Natural killer cell (primary cell): ENCODE results near the gene ENAH. TPM values are rescaled to one million over a fixed set of nuclear protein-coding genes. Genes with fewer than 3 reads are reported as not detected.

ENCODE experiments used
- ATAC-seq, 3 donors: fragments of 150-1000 bp in 2 of 3; fragments of 200-7000 bp in 1 of 3; cut with Tn5 transposase; 1 replicate in 1 of 3; 2 replicates in 2 of 3; pipeline ENCODE4 v1.10.0; 2021; ENCODE audit warnings: mild to moderate bottlenecking in 2 of 3, moderate library complexity in 2 of 3
- DNase-seq, 2 donors: peaks; one replicate each; pipeline versions ENCODE4 v3.0.0 to v3.0.0-alpha.2; 2013 to 2021; ENCODE audit warnings: mixed read lengths in 1 of 2
- H3K27ac ChIP-seq: one replicate; pipeline ENCODE4 v1.5.1; 2013; ENCODE audit warnings: mild to moderate bottlenecking, low read length
- H3K27me3 ChIP-seq: one replicate; pipeline ENCODE4 v1.6.1; 2013; ENCODE audit warnings: low read length; ENCODE audit not compliant: control insufficient read depth, insufficient read depth
- H3K36me3 ChIP-seq: one replicate; pipeline ENCODE4 v1.6.1; 2013; ENCODE audit warnings: low read length; ENCODE audit not compliant: control insufficient read depth, insufficient read depth
- H3K4me1 ChIP-seq: one replicate; pipeline ENCODE4 v1.6.1; 2013; ENCODE audit warnings: low read length; ENCODE audit not compliant: control insufficient read depth, insufficient read depth
- H3K4me3 ChIP-seq: one replicate; pipeline ENCODE4 v1.5.1; 2013; ENCODE audit warnings: low read length
- H3K9me3 ChIP-seq: one replicate; pipeline ENCODE4 v1.6.1; 2013; ENCODE audit warnings: low read length; ENCODE audit not compliant: control insufficient read depth, insufficient read depth
- H3K27ac Mint-ChIP-seq, 2 donors: one replicate each; pipeline ENCODE4 v1.8.0; 2022; ENCODE audit warnings: mild to moderate bottlenecking in 2 of 2, mixed read lengths in 2 of 2, moderate library complexity in 1 of 2
- H3K27me3 Mint-ChIP-seq, 2 donors: one replicate each; pipeline ENCODE4 v1.8.0; 2022; ENCODE audit warnings: low read depth in 2 of 2, mixed read lengths in 2 of 2
- H3K36me3 Mint-ChIP-seq: one replicate; pipeline ENCODE4 v1.8.0; 2022; ENCODE audit warnings: mixed read lengths
- H3K4me1 Mint-ChIP-seq, 2 donors: one replicate each; pipeline ENCODE4 v1.8.0; 2022; ENCODE audit warnings: mixed read lengths in 2 of 2
- H3K4me3 Mint-ChIP-seq: one replicate; pipeline ENCODE4 v1.8.0; 2022; ENCODE audit warnings: mild to moderate bottlenecking, moderate library complexity, mixed read lengths
- H3K9me3 Mint-ChIP-seq, 2 donors: one replicate each; pipeline ENCODE4 v1.8.0; 2022; ENCODE audit warnings: mixed read lengths in 2 of 2
- WGBS: methylation state at CpG from one replicate; pipeline ENCODE4 v1.1.7; 2013; ENCODE audit warnings: missing lambda C conversion rate; ENCODE audit not compliant: insufficient coverage; 5-methylcytosine and 5-hydroxymethylcytosine counted together
- intact Hi-C: fragments of 100-400 bp; cut with micrococcal nuclease; formaldehyde crosslinking; loops from one replicate; pipeline ENCODE4 v1.14.2; 2022
- total RNA-seq, 4 donors: library from RNA; stranded (reverse); fragments of 120-200 nt in 1 of 4; gene quantifications; one replicate each; pipeline versions ENCODE4 v1.2.3 to v1.2.4, GENCODE V29; 2013 to 2022
- TF ChIP-seq, protein P1 (sequence below): fragments of 200-600 bp; IDR thresholded peaks from one replicate; pipeline ENCODE4 v1.8.0; 2022; ENCODE audit warnings: antibody characterized with exemption

Gene ENAH
- total RNA-seq, 3 donors from 2014 or later (not counting 1 experiment from before 2014, with no cell fraction given) = not detected

DNA sequence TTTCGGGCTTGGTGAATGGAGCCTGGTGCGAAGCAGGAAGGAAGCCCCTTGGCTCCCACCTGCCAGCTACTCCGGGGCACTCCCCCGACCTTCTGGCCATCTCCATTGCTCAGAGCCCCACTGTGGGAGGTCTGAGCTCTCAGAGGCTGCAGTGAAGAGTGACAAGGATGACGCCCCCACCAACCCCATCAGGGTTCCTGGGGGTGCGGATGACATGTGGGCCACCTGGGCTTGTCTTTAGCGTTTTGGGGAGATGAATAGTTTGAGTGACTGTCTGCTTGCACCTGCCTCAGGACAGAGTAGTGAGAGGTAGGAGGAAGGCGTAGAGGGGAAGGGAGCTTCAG is 181.8 kb downstream of the ENAH start:
- ATAC-seq (no peak), DNase-seq (no peak)
- H3K4me3 Mint-ChIP-seq = no peak overlapping the region
- Histone ChIP-seq H3K4me1 (peaks cover 55% of the 10 kb centered on the region), H3K27me3 (no peaks in the 10 kb centered on the region), H3K36me3 (no peaks in the 10 kb centered on the region), H3K9me3 (no peaks in the 10 kb centered on the region), H3K4me3 (no peak overlapping the region), H3K27ac (no peak overlapping the region)
- peak overlapping the region in 1 of 2 donors; percentile 43 for H3K27ac Mint-ChIP-seq
- 80% methylated on average over 8 of the region's 8 CpGs for WGBS
- TF ChIP-seq, protein P1, sequence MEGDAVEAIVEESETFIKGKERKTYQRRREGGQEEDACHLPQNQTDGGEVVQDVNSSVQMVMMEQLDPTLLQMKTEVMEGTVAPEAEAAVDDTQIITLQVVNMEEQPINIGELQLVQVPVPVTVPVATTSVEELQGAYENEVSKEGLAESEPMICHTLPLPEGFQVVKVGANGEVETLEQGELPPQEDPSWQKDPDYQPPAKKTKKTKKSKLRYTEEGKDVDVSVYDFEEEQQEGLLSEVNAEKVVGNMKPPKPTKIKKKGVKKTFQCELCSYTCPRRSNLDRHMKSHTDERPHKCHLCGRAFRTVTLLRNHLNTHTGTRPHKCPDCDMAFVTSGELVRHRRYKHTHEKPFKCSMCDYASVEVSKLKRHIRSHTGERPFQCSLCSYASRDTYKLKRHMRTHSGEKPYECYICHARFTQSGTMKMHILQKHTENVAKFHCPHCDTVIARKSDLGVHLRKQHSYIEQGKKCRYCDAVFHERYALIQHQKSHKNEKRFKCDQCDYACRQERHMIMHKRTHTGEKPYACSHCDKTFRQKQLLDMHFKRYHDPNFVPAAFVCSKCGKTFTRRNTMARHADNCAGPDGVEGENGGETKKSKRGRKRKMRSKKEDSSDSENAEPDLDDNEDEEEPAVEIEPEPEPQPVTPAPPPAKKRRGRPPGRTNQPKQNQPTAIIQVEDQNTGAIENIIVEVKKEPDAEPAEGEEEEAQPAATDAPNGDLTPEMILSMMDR = no peak
- no peaks in the 10 kb centered on the region for H3K9me3 Mint-ChIP-seq
- H3K36me3 Mint-ChIP-seq = no peaks in the 10 kb centered on the region
- H3K27me3 Mint-ChIP-seq = no peaks in the 10 kb centered on the region
- H3K4me1 Mint-ChIP-seq = peaks cover 45 to 63% of the 10 kb centered on the region in 2 donors
- intact Hi-C loops = loop anchor here (10.0 kb wide), 1 partner anchor 654 kb away; no protein-coding TSS in a partner anchor

DNA sequence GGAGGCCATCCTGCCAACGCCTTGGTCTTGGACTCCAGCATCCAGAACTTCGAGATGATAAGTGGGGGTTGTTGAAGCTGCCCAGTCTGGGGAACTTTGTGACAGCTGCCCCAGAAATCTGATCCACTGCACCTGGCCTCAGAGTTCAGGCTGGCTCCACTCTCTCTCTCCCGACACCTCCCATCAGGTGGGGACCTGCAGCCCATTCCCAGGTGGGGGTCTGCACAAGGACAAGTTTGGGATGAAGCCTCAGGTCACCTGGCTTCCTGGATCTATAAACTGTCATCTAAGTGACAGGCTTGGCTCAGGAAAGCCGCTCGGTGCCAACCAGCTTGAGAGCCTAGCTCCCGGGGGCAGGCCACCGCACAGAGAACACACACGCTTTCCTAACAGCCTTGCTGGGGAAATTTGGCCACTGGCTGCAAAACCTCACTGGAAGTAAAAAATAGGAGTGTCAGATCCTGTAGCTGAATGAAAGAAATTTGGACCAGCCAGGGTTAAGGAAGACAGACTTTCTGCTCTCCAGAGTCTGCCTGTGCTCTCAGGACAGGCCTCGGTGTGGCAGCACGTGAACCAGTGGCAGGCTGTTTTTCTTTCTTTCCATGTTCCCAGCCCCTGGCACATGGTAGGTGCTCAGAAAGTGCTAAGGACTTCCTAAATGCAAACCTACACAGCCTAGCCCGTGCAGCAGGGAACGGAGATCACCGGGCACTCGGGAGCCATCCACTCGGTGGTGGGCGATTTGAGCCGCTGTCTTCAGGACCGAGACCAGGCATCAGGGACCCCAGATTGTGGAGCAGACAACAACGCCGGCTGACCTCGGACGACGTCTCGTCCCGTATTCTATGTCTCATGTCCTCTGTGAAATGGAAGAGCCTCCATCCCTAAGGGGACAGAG is 182.5 kb downstream of the ENAH start:
- Histone ChIP-seq H3K4me3 (no peak overlapping the region), H3K27me3 (no peaks in the 10 kb centered on the region), H3K9me3 (no peaks in the 10 kb centered on the region), H3K4me1 (peaks cover 57% of the 10 kb centered on the region), H3K36me3 (no peaks in the 10 kb centered on the region), H3K27ac (no peak overlapping the region)
- DNase-seq (peak in 1 of 2 donors; percentile 4), ATAC-seq (no peak)
- intact Hi-C loops = loop anchor here (10.0 kb wide), 1 partner anchor 654 kb away; no protein-coding TSS in a partner anchor
- no peaks in the 10 kb centered on the region for H3K9me3 Mint-ChIP-seq
- no peaks in the 10 kb centered on the region for H3K36me3 Mint-ChIP-seq
- H3K4me3 Mint-ChIP-seq = no peak overlapping the region
- peak overlapping the region; percentile 36 to 43 for H3K27ac Mint-ChIP-seq
- H3K27me3 Mint-ChIP-seq = no peaks in the 10 kb centered on the region
- 93% methylated on average over 25 of the region's 25 CpGs for WGBS
- H3K4me1 Mint-ChIP-seq = peaks cover 49 to 70% of the 10 kb centered on the region in 2 donors
- TF ChIP-seq, protein P1 = no peak

DNA sequence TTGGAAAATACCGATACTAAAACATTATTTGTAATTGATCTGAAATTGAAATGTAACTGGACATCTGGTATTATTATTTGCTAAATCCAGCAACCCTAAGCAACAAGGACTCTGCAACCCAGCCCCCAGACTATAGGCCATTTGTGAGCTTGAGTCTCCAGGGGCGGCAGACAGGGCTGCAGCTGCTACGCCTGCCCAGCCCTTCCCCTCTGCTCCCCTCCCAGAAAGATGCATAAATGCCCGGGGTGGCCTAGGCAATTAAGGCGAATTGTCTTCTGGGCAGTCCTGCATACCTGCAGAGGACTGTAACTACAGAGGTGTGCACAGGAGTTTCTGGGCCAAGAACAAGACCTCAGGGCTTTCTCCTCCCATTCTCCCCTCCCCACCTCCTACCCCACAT is 183.9 kb downstream of the ENAH start:
- Mint-ChIP-seq H3K27me3 (no peaks in the 10 kb centered on the region), H3K4me1 (peaks cover 60 to 74% of the 10 kb centered on the region in 2 donors), H3K9me3 (no peaks in the 10 kb centered on the region), H3K36me3 (no peaks in the 10 kb centered on the region), H3K27ac (peak overlapping the region; percentile 96), H3K4me3 (peak overlapping the region; percentile 94)
- Histone ChIP-seq H3K27ac (peak overlapping the region; percentile 97), H3K4me1 (peaks cover 52% of the 10 kb centered on the region), H3K27me3 (no peaks in the 10 kb centered on the region), H3K4me3 (no peak overlapping the region), H3K9me3 (no peaks in the 10 kb centered on the region), H3K36me3 (no peaks in the 10 kb centered on the region)
- intact Hi-C loops = loop anchor here (5.0 to 10.0 kb wide), 2 partner anchors 528 to 716 kb away; partner anchors contain the start of genes ACBD3 and SDE2
- 93% methylated on average over 4 of the region's 5 CpGs for WGBS
- ATAC-seq (no peak), DNase-seq (no peak)
- TF ChIP-seq, protein P1 = no peak
